H1 (cell line): ENCODE data around the gene ZAR1L. TPM values are rescaled to one million over a fixed set of nuclear protein-coding genes. Genes with fewer than 3 reads are reported as not detected.

Experiments
- ASH2L ChIP-seq: fragments of 200-600, 300-600 bp; sonication (generic); IDR thresholded peaks from one replicate; pipeline ENCODE4 v1.7.1; 2017; ENCODE audit warnings: low read length
- polyA plus RNA-seq, 7 experiments: library from polyadenylated mRNA; depleted of rRNA in 3 of 7; stranded (reverse) in 5 of 7; unstranded in 2 of 7; fragments of >200 nt in 5 of 7; fragments of 200-250 nt in 2 of 7; gene quantifications; 1 replicate in 5 of 7; 2 replicates in 1 of 7; 4 replicates in 1 of 7; pipeline versions ENCODE4 v1.2.1 to v1.2.3, GENCODE V29; 2011 to 2013; ENCODE audit warnings: missing spikeins in 2 of 7, mixed read lengths in 2 of 7
- total RNA-seq: library from RNA; stranded (reverse); fragmentation: NEBNext Ultra II Directional; extraction: Animal tissue kit (Norgen Biotek cat#: 25700); gene quantifications from 2 replicates; pipeline ENCODE4 v1.2.1, GENCODE V29; 2021

ZAR1L gene
- total and polyA plus RNA-seq, 2 of the 8 experiments (the other 6 are each of a cell fraction or from before 2014, with no cell fraction given) = 0.19 to 0.30 TPM

GRCh38 chr13:32317716-32318465 lies 2.7 kb upstream of the ZAR1L start (continued):
- TF ChIP-seq ASH2L = no peak
